ENCODE data around the gene IGSF21.

The IGSF21 gene

GRCh38 chr1:18085387-18086074, 22.1 kb upstream of the IGSF21 start:
- DNase-seq (ENCODE audit: low read depth): no peak
- no peak for TF ChIP-seq CTCF (conservative IDR thresholded peaks at IDR 0.05; ENCODE audit: low read depth, low read length)
- no peak overlapping the region for H3K4me3 ChIP-seq (ENCODE audit: low read length)

- no peak for DNase-seq (ENCODE audit: low read depth)
- no peak overlapping the region for H3K4me3 ChIP-seq (ENCODE audit: low read length)
- no peak for TF ChIP-seq CTCF (conservative IDR thresholded peaks at IDR 0.05; ENCODE audit: low read depth, low read length)
These were observed 19.5 kb upstream of the IGSF21 start for GRCh38 chr1:18088077-18088594.

GRCh38 chr1:18089488-18089887, 18.1 kb upstream of the IGSF21 start:
- no peak for TF ChIP-seq CTCF (conservative IDR thresholded peaks at IDR 0.05; ENCODE audit: low read depth, low read length)
- no peak for DNase-seq (ENCODE audit: low read depth)
- H3K4me3 ChIP-seq (ENCODE audit: low read length): no peak overlapping the region

GRCh38 chr1:18090636-18091035, 17.0 kb upstream of the IGSF21 start:
- no peak for DNase-seq (ENCODE audit: low read depth)
- H3K4me3 ChIP-seq (ENCODE audit: low read length): no peak overlapping the region
- TF ChIP-seq CTCF (conservative IDR thresholded peaks at IDR 0.05; ENCODE audit: low read depth, low read length): no peak

- DNase-seq (ENCODE audit: low read depth): no peak
- TF ChIP-seq CTCF (conservative IDR thresholded peaks at IDR 0.05; ENCODE audit: low read depth, low read length): no peak
- H3K4me3 ChIP-seq (ENCODE audit: low read length): no peak overlapping the region
These were observed 15.7 kb upstream of the IGSF21 start for GRCh38 chr1:18091660-18092446.

- TF ChIP-seq CTCF (conservative IDR thresholded peaks at IDR 0.05; ENCODE audit: low read depth, low read length): no peak
- H3K4me3 ChIP-seq (ENCODE audit: low read length): no peak overlapping the region
- no peak for DNase-seq (ENCODE audit: low read depth)
These were observed 14.4 kb upstream of the IGSF21 start for GRCh38 chr1:18093193-18093592.

All from retinal pigment epithelial cell (primary cell).